ENCODE data around the gene C3orf33.

C3orf33 gene

DNA sequence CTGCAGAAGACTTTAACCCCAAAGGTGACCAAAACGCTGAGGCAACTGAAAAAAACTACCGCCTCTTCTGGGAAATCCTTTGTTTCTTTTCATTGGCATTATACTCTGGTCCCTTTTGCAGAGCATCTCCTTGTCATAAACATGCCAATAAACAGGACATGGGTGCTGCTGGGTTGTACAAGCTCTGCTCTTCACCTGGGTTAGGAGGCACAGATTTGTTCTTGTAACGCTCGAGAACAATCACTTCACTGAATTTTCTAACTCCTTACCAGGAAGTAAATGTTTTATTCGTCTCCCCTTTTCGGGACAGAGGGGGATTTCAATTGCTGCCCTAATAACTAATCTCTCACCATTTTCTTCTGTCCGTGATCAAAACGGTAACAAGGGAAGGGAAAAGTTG, 62.5 kb downstream of the C3orf33 start:
- in situ Hi-C loops (cut with MboI; ENCODE audit: low sequenced_read_pairs), result no loop called here

DNA sequence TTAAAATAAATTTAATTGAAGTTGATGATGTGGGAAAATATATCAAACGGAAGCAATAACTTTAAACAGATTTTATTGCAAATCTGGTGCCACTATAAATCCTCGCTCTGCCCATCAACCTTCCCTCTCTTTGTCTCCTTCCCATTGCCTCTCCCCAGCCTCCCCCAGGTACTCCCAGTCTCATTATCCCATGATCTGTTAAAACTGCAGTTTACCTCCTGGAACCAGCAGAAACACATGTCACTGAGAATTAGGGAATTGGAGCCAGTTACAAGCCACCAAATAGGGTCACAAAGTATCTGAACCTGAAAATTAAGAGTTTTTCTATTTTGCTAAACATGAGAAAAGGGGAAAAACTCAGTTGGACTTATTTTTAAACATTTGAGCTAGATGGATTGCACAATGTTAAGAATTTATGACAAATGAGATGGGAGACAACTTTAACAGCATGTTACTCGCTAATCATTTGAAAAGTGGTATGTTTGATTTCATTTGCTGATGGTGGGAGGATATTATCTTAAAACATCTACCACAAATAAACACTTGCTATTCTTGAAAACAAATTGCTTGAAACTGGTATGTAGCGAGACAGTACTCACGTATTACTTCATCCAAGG, 63.6 kb downstream of the C3orf33 start:
- in situ Hi-C loops (cut with MboI; ENCODE audit: low sequenced_read_pairs), result no loop called here

DNA sequence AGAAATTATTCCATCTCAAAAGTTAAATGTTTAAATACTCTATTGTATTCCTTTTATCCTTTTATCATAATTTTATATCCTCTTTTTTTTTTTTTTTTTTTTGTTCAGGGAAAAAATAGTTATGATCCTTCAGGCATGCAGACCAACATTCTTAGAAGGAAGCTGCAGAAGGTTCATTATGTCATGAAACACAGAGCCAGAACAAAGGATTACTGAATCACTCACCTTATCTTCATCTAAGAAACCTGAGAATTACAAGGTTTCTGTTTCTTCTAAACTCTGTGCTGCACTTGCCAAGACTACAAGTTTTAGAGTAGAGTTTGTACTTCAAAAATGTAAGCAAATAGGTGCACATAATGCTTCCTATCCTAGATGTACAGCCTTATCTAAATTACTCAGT, 64.5 kb downstream of the C3orf33 start:
- in situ Hi-C loops (cut with MboI; ENCODE audit: low sequenced_read_pairs), result no loop called here

DNA sequence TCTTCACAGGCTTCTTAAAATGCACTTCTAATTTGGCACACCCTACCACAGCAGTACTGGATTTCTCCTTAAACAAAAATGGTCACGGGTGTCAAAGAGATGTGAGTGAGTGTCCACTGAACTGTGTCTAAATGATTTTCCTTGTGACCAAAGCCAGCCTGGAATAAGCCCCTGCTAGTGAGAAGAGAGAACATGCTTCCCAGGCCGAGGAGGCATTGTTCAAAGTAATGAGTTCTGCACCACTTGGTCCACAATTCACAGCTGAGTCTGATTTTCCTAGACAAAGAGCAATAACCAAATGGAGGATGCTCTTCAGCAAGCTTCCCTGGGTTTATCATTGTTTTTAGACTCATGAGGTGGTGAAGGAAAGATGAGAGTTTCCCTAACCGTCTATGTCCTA, 65.0 kb downstream of the C3orf33 start:
- in situ Hi-C loops (cut with MboI; ENCODE audit: low sequenced_read_pairs), result no loop called here

DNA sequence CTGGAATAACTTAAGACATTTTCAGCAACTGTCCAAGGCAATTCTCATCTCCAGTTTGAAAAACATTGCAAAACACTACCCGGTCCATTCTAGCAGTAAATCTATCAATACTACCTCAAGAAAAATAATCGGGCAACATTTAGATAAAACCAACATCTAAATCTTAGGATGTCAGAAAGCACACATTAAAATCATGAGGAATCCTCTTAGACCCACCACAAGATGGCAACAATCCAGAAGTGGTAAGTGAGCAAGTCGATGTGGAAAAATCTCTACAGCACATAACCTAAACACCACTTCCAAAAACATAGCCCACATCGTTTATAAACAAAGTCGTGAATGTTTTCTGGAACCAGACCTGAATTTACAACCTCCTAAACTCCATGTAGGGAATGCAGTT, 66.9 kb downstream of the C3orf33 start:
- in situ Hi-C loops (cut with MboI; ENCODE audit: low sequenced_read_pairs), result no loop called here

DNA sequence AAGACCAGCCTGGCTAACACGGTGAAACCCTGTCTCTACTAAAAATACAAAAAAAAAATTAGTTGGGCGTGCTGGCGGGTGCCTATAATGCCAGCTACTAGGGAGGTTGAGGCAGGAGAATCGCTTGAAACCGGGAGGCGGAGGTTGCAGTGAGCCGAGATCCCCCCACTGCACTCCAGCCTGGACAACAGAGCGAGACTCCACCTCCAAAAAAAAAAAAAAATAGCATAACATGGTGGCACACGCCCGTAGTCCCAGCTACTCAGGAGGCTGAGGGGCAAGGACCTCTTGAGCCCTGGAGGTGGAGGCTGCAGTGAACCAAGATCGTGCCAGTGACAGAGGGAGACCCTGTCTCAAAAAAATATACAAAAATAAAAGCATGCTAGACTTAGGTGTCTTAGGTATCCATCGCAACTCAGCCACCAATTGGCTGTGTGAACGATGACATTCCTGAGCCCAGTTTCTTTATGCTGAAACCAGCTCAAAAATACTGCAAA, 67.5 kb downstream of the C3orf33 start:
- in situ Hi-C loops (cut with MboI; ENCODE audit: low sequenced_read_pairs), result no loop called here

DNA sequence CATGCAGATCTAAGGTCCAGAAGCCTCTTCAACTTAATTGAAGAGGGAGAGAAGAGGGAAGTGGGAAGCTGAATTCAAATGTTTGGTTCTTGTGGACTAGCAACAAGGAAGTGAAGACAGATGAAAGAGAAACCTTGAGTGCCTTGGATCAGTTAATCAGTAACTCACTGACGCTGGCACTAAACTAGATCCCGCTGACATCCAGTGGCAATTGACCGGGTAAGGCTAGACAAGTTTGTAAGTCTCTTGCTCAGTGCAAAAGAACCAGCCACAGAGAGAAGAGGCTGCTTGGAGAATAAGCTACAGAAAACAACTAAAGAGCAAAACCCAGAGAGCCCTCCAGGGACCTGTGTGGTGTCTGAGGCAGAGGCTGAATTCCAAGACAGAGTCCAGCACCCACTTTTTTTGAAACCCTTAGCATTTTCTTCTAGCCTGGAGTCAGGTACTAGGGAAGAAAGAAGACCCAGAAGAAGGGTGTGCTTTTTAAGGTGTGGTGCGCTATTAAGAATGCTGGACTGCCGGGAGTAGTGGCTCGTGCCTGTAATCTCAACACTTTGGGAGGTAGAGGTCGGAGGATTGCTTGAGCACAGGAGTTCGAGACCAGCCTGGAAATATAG, 68.1 kb downstream of the C3orf33 start:
- in situ Hi-C loops (cut with MboI; ENCODE audit: low sequenced_read_pairs), result no loop called here

DNA sequence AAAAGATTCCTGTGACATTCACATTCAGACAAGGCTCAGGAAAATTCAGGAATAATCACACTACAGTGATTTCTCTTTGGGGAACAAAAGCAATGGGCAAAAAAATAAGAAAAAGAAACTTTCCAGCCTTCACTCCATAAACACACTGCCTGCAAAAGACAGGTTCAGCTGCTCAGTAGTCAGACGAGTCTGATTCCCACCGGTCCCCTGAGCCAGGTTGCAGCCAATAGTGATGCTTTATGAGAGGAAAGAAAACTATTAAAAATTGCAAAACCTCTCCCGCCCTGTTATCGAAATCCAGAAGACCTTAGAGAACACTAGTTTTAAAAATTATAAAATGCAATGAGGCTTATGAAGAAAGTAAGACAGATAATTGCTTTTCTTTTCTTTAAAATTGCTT, 69.7 kb downstream of the C3orf33 start:
- in situ Hi-C loops (cut with MboI; ENCODE audit: low sequenced_read_pairs), result no loop called here

DNA sequence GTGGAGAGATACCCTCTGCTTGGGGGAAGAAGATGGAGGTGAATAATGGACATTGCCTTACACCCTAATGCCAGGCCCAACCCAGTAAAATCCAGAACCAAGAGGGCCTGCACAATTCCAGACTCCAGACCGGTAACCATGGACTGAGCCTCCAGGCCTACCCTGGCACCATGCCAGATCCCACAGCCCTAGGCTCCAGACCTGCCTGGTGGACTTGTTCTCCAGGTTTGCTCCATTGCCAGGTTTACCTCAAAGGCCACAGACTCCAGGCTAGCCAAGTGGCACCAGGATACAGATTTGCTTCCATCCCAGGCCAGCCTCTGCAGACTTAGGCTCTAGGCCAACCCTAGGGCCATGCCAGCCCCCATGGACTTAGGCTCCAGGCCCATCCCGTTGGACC, 75.2 kb downstream of the C3orf33 start:
- in situ Hi-C loops (cut with MboI; ENCODE audit: low sequenced_read_pairs), result no loop called here

DNA sequence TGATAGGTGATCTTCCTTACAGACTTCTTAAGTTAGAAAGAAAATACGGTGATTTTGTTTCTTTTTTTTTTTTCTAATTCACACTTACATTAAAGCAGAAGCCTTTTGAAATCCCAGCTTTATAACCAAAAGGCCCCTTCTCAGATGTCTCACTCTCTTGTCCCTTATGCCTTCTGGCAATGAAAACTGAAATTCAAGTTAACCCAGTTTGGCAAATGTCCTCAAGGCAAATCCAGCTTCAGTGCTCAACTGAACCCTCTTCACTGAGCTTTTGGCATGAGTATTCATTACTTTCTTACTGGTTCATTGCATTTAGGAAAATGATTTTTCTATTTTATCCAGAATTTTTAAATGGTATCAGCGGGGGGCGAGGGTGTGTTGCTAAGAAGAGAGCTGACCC, 78.2 kb downstream of the C3orf33 start:
- in situ Hi-C loops (cut with MboI; ENCODE audit: low sequenced_read_pairs), result no loop called here

DNA sequence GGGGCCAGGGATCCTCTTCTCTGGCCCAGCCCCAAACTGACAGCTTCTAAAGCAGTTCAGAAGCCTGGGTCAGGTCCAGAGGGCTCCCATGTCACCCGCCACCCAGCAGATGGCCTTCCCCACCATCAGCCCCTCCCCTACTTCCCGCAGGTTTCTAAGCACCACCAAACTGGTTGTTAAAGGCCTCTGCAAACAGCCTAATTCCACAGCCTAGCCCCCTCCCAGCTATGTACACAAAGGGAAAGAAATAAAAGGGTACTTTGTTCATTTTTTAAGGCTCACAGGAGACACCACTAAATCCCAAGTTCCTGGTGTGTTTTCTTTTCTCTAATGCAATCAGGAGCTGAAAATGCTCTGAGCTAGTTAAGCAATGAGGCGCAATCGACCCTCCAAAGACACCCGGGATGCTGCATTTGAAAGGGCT, 91.8 kb downstream of the C3orf33 start:
- in situ Hi-C loops (cut with MboI; ENCODE audit: low sequenced_read_pairs), result no loop called here
